ENCODE results near the gene E2F2. TPM values are rescaled to one million over a fixed set of nuclear protein-coding genes. Genes with fewer than 3 reads are reported as not detected.

Gene E2F2
- total and polyA plus RNA-seq, 7 donors = 0.03 to 0.32 (median 0.06) TPM; not detected in 2

GRCh38 chr1:23529146-23530086 is 1.6 kb downstream of the E2F2 start:
- Histone ChIP-seq H3K9me3 (no peaks in the 10 kb centered on the region), H3K27me3 (ENCODE audit: insufficient read depth in 3 of 3, low read length in 2 of 3) (no peaks in the 10 kb centered on the region), H3K36me3 (ENCODE audit: insufficient read depth in 1 of 2, low read depth in 1 of 2) (no peaks in the 10 kb centered on the region), H3K4me1 (peaks cover 34% of the 10 kb centered on the region), H3K27ac (no peak overlapping the region), H3K4me3 (no peak overlapping the region)
- DNase-seq (no peak), ATAC-seq (no peak)
- no peak for TF ChIP-seq CTCF (IDR thresholded peaks at IDR 0.05)
- intact Hi-C loops (cut with DNase I) = loop anchor here in 1 of 2 donors (5.0 kb wide), 1 partner anchor 102 kb away; no protein-coding TSS in a partner anchor
- WGBS, 3 donors = 39 to 52% (median 45%) methylated on average over 8 of the region's 8 CpGs

GRCh38 chr1:23528250-23528978 is 2.6 kb downstream of the E2F2 start:
- H3K4me1 ChIP-seq = peaks cover 34% of the 10 kb centered on the region

GRCh38 chr1:23527900-23528249 is 3.2 kb downstream of the E2F2 start:
- Histone ChIP-seq H3K27me3 (ENCODE audit: insufficient read depth in 3 of 3, low read length in 2 of 3) (no peaks in the 10 kb centered on the region), H3K4me3 (no peak overlapping the region), H3K9me3 (no peaks in the 10 kb centered on the region), H3K27ac (no peak overlapping the region), H3K4me1 (peaks cover 34% of the 10 kb centered on the region), H3K36me3 (ENCODE audit: insufficient read depth in 1 of 2, low read depth in 1 of 2) (no peaks in the 10 kb centered on the region)
- DNase-seq = no peak
- TF ChIP-seq CTCF (IDR thresholded peaks at IDR 0.05) = no peak
- 27 to 48% (median 29%) methylated on average over 6 of the region's 6 CpGs for WGBS, 3 donors
- intact Hi-C loops (cut with DNase I) = no loop called here
- ATAC-seq = no peak

More at GRCh38 chr1:23528250-23528978, 2.6 kb downstream of the E2F2 start:
- Histone ChIP-seq H3K27ac (peak overlapping the region; percentile 19), H3K27me3 (ENCODE audit: insufficient read depth in 3 of 3, low read length in 2 of 3) (no peaks in the 10 kb centered on the region), H3K9me3 (no peaks in the 10 kb centered on the region), H3K36me3 (ENCODE audit: insufficient read depth in 1 of 2, low read depth in 1 of 2) (no peaks in the 10 kb centered on the region), H3K4me3 (no peak overlapping the region)
- DNase-seq (peak; percentile 85 to 92), ATAC-seq (peak; percentile 75 to 87 (median 82))
- intact Hi-C loops (cut with DNase I) = no loop called here
- TF ChIP-seq CTCF (IDR thresholded peaks at IDR 0.05) = no peak
- WGBS, 3 donors = 5 to 14% (median 6%) methylated on average over 9 of the region's 9 CpGs

GRCh38 chr1:23527366-23527765 is 3.7 kb downstream of the E2F2 start:
- ATAC-seq (no peak), DNase-seq (no peak)
- no peak overlapping the region for H3K27ac ChIP-seq
- no peak overlapping the region for H3K4me3 ChIP-seq
- H3K36me3 ChIP-seq (ENCODE audit: insufficient read depth in 1 of 2, low read depth in 1 of 2) = no peaks in the 10 kb centered on the region
- H3K4me1 ChIP-seq = peaks cover 34% of the 10 kb centered on the region
- no peaks in the 10 kb centered on the region for H3K27me3 ChIP-seq (ENCODE audit: insufficient read depth in 3 of 3, low read length in 2 of 3)
- TF ChIP-seq CTCF (IDR thresholded peaks at IDR 0.05) = no peak
- WGBS, 3 donors = 87 to 92% (median 89%) methylated on average over 7 of the region's 7 CpGs
- intact Hi-C loops (cut with DNase I) = no loop called here
- H3K9me3 ChIP-seq = no peaks in the 10 kb centered on the region
